ENCODE measurements around the gene SMCR8. TPM values are rescaled to one million over a fixed set of nuclear protein-coding genes. Genes with fewer than 3 reads are reported as not detected.

Gene SMCR8
- total RNA-seq, 1 experiment from 2014 or later = 22.4 TPM

DNA sequence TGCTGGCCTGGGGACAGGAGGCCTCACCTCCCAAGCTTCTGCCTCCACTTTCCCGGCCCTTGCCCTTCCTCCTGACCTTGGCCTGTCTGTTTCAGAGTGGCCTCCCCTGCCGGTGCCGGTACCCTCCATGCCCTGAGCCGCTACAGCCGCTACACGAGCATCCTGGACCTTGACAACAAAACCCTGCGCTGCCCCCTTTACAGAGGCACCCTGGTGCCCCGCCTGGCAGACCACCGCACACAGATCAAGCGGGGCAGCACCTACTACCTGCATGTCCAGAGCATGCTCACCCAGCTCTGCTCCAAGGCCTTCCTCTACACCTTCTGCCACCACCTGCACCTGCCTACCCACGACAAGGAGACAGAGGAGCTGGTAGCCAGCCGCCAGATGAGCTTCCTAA, 7.4 kb downstream of the SMCR8 start:
- Histone ChIP-seq H2BK120ac (ENCODE audit: low read depth, low read length, poor library complexity, severe bottlenecking) (no peak overlapping the region), H4K91ac (ENCODE audit: insufficient read length, low read depth, low read length) (no peak overlapping the region), H4K20me1 (ENCODE audit: control insufficient read depth, insufficient read depth, insufficient read length) (no peaks in the 10 kb centered on the region), H3K14ac (ENCODE audit: insufficient read depth, low read length) (no peak overlapping the region; the same call in 1 of the 2 replicates), H2BK20ac (ENCODE audit: low read depth, low read length, poor library complexity, severe bottlenecking) (no peak overlapping the region), H4K5ac (ENCODE audit: insufficient read length, low read depth, low read length) (no peak overlapping the region), H3K4ac (ENCODE audit: low read depth, low read length) (no peak overlapping the region), H3K79me2 (ENCODE audit: insufficient read depth, low read length) (peaks cover 4% of the 10 kb centered on the region; the same call in 1 of the 2 replicates), H3K4me2 (ENCODE audit: insufficient read depth, insufficient read length, low read length) (no peak overlapping the region), H4K8ac (replicated peaks; ENCODE audit: insufficient read length, low read depth, low read length) (no peak overlapping the region), H3K9ac (ENCODE audit: extremely low read depth, insufficient read length, low read length) (no peak overlapping the region), H2BK12ac (ENCODE audit: insufficient read length, low read depth, low read length) (no peak overlapping the region), H2AK5ac (ENCODE audit: insufficient read length, low read length) (no peak overlapping the region), H3K27me3 (ENCODE audit: insufficient read depth, low read length) (no peaks in the 10 kb centered on the region), H3K79me1 (ENCODE audit: insufficient read depth, low read depth, low read length, poor library complexity, severe bottlenecking) (peaks cover 9% of the 10 kb centered on the region), H2AFZ (ENCODE audit: low read length) (no peak overlapping the region), H3K56ac (ENCODE audit: insufficient read length, low read depth, low read length) (no peak overlapping the region), H3K23me2 (ENCODE audit: insufficient read length, low read depth, low read length, poor library complexity, severe bottlenecking) (no peaks in the 10 kb centered on the region), H3T11ph (ENCODE audit: low read length) (no peak overlapping the region), H3K18ac (ENCODE audit: insufficient read length, low read depth, low read length) (no peak overlapping the region), H3K23ac (ENCODE audit: insufficient read length, low read depth, low read length) (no peak overlapping the region), H2BK5ac (ENCODE audit: insufficient read length, low read length) (no peak overlapping the region), H3K4me1 (ENCODE audit: insufficient read depth, low read length) (no peaks in the 10 kb centered on the region), H3K27ac (ENCODE audit: insufficient read length, low read depth, low read length) (no peak overlapping the region), H3K9me3 (ENCODE audit: control insufficient read depth, low read depth, low read length) (no peaks in the 10 kb centered on the region), H2BK15ac (ENCODE audit: low read depth, low read length) (no peak overlapping the region)
- no peak for DNase-seq
- Mint-ChIP-seq H3K4me3 (no peak overlapping the region), H3K27me3 (ENCODE audit: low read depth) (no peaks in the 10 kb centered on the region), H3K4me1 (peaks cover 11 to 14% of the 10 kb centered on the region in 2 experiments), H3K9me3 (no peaks in the 10 kb centered on the region), H3K27ac (peak overlapping the region in 1 of 3 experiments; percentile 25; a peak in 1 of 7 replicates), H3K36me3 (ENCODE audit: insufficient read depth in 1 of 3, low read depth in 3 of 3) (peaks cover 28 to 52% (median 43%) of the 10 kb centered on the region in 3 experiments)
- TF ChIP-seq, protein P1, sequence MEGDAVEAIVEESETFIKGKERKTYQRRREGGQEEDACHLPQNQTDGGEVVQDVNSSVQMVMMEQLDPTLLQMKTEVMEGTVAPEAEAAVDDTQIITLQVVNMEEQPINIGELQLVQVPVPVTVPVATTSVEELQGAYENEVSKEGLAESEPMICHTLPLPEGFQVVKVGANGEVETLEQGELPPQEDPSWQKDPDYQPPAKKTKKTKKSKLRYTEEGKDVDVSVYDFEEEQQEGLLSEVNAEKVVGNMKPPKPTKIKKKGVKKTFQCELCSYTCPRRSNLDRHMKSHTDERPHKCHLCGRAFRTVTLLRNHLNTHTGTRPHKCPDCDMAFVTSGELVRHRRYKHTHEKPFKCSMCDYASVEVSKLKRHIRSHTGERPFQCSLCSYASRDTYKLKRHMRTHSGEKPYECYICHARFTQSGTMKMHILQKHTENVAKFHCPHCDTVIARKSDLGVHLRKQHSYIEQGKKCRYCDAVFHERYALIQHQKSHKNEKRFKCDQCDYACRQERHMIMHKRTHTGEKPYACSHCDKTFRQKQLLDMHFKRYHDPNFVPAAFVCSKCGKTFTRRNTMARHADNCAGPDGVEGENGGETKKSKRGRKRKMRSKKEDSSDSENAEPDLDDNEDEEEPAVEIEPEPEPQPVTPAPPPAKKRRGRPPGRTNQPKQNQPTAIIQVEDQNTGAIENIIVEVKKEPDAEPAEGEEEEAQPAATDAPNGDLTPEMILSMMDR (conservative IDR thresholded peaks at IDR 0.05) = no peak
- no CpG with 5 or more reads among the region's 12 CpGs for WGBS (ENCODE audit: extremely low coverage, insufficient read length, low lambda C conversion rate)
